ENCODE data around the gene SALL3.

- TF ChIP-seq, protein P1, sequence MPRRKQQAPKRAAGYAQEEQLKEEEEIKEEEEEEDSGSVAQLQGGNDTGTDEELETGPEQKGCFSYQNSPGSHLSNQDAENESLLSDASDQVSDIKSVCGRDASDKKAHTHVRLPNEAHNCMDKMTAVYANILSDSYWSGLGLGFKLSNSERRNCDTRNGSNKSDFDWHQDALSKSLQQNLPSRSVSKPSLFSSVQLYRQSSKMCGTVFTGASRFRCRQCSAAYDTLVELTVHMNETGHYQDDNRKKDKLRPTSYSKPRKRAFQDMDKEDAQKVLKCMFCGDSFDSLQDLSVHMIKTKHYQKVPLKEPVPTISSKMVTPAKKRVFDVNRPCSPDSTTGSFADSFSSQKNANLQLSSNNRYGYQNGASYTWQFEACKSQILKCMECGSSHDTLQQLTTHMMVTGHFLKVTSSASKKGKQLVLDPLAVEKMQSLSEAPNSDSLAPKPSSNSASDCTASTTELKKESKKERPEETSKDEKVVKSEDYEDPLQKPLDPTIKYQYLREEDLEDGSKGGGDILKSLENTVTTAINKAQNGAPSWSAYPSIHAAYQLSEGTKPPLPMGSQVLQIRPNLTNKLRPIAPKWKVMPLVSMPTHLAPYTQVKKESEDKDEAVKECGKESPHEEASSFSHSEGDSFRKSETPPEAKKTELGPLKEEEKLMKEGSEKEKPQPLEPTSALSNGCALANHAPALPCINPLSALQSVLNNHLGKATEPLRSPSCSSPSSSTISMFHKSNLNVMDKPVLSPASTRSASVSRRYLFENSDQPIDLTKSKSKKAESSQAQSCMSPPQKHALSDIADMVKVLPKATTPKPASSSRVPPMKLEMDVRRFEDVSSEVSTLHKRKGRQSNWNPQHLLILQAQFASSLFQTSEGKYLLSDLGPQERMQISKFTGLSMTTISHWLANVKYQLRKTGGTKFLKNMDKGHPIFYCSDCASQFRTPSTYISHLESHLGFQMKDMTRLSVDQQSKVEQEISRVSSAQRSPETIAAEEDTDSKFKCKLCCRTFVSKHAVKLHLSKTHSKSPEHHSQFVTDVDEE (CRISPR knock-in tag; IDR thresholded peaks at IDR 0.05): no peak
- no peak for TF ChIP-seq ISL1 (CRISPR knock-in tag; IDR thresholded peaks at IDR 0.05)
- no peak for TF ChIP-seq ZNF8 (CRISPR knock-in tag; IDR thresholded peaks at IDR 0.05)
- TF ChIP-seq POU6F1 (CRISPR knock-in tag; IDR thresholded peaks at IDR 0.05; ENCODE audit: borderline replicate concordance, low read depth): no peak
- TF ChIP-seq ARNTL (CRISPR knock-in tag; IDR thresholded peaks at IDR 0.05; ENCODE audit: borderline replicate concordance, low read depth): no peak
- TF ChIP-seq, protein P2, sequence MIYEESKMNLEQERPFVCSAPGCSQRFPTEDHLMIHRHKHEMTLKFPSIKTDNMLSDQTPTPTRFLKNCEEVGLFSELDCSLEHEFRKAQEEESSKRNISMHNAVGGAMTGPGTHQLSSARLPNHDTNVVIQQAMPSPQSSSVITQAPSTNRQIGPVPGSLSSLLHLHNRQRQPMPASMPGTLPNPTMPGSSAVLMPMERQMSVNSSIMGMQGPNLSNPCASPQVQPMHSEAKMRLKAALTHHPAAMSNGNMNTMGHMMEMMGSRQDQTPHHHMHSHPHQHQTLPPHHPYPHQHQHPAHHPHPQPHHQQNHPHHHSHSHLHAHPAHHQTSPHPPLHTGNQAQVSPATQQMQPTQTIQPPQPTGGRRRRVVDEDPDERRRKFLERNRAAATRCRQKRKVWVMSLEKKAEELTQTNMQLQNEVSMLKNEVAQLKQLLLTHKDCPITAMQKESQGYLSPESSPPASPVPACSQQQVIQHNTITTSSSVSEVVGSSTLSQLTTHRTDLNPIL (CRISPR knock-in tag; IDR thresholded peaks at IDR 0.05; ENCODE audit: low read depth): no peak
- TF ChIP-seq ZFP3 (CRISPR knock-in tag; IDR thresholded peaks at IDR 0.05): no peak
- TF ChIP-seq ZFP30 (CRISPR knock-in tag; IDR thresholded peaks at IDR 0.05): no peak
- no peak for TF ChIP-seq BACH2 (CRISPR knock-in tag; IDR thresholded peaks at IDR 0.05; ENCODE audit: borderline replicate concordance)
- TF ChIP-seq, protein P3, sequence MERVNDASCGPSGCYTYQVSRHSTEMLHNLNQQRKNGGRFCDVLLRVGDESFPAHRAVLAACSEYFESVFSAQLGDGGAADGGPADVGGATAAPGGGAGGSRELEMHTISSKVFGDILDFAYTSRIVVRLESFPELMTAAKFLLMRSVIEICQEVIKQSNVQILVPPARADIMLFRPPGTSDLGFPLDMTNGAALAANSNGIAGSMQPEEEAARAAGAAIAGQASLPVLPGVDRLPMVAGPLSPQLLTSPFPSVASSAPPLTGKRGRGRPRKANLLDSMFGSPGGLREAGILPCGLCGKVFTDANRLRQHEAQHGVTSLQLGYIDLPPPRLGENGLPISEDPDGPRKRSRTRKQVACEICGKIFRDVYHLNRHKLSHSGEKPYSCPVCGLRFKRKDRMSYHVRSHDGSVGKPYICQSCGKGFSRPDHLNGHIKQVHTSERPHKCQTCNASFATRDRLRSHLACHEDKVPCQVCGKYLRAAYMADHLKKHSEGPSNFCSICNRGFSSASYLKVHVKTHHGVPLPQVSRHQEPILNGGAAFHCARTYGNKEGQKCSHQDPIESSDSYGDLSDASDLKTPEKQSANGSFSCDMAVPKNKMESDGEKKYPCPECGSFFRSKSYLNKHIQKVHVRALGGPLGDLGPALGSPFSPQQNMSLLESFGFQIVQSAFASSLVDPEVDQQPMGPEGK (CRISPR knock-in tag; IDR thresholded peaks at IDR 0.05; ENCODE audit: borderline replicate concordance): no peak
- TF ChIP-seq TCF4 (CRISPR knock-in tag; IDR thresholded peaks at IDR 0.05; ENCODE audit: borderline replicate concordance): no peak
These were observed 32.3 kb upstream of the SALL3 start for GRCh38 chr18:78947291-78947690.
